HepG2 (cell line): ENCODE measurements around the gene ADGRG1. TPM values are rescaled to one million over a fixed set of nuclear protein-coding genes. Genes with fewer than 3 reads are reported as not detected.

Source experiments
- ATAC-seq: fragments of 200-7000 bp; cut with Tn5 transposase; 3 replicates; pipeline ENCODE4 v1.9.1; 2020; ENCODE audit warnings: mild to moderate bottlenecking, moderate library complexity
- BruUV-seq: library from RNA; stranded (reverse); fragments of 400-500 nt; replicated peaks from 2 replicates; lab custom pipeline; 2021; lab: Mats Ljungman, UMichigan
- CTCF ChIA-PET: fragments of 300-600 bp; formaldehyde crosslinking; extraction: SDS; loops from one replicate; lab custom pipeline; 2021; ENCODE audit warnings: low total read pairs, inconsistent platforms, low intra/inter-chr PET ratio; lab: Yijun Ruan, JAX
- POLR2A ChIA-PET: fragments of 350-600 bp; sonication (Branson Sonifier 250); formaldehyde crosslinking; loops from one replicate; lab custom pipeline; 2020; ENCODE audit warnings: antibody characterized with exemption, inconsistent platforms; lab: Yijun Ruan, JAX
- DNase-seq: peaks from one replicate; pipeline ENCODE4 v3.0.0-alpha.2; 2015; ENCODE audit warnings: low spot score
- FAIRE-seq: peaks from 3 replicates; lab custom pipeline; 2011; peaks lifted over from hg19 to GRCh38; lab: Jason Lieb, UNC
- H2AFZ ChIP-seq: one replicate; pipeline ENCODE4 v1.6.1; 2011; ENCODE audit warnings: low read length, inconsistent platforms
- H3K27ac ChIP-seq: fragments of 300-600 bp; 3 replicates; pipeline ENCODE4 v1.8.0; 2011; ENCODE audit warnings: mixed run types, mild to moderate bottlenecking, mixed read lengths, low read length, inconsistent platforms; ENCODE audit not compliant: insufficient read depth; ENCODE audit errors: extremely low read length
- H3K27me3 ChIP-seq, 2 experiments: fragments of 200-600 bp in 1 of 2; 2 replicates in 1 of 2; 3 replicates in 1 of 2; pipeline versions ENCODE4 v1.6.0 to v1.8.0; 2011; ENCODE audit warnings: low read length in 2 of 2, mild to moderate bottlenecking in 2 of 2, moderate library complexity in 2 of 2, inconsistent platforms in 1 of 2; ENCODE audit not compliant: insufficient read depth in 2 of 2, control insufficient read depth in 1 of 2
- H3K36me3 ChIP-seq, 2 experiments: fragments of 200-600 bp in 1 of 2; replicated peaks in 1 of 2; 2 replicates in 1 of 2; 3 replicates in 1 of 2; pipeline versions ENCODE4 v1.5.1 to v1.8.0; 2011; ENCODE audit warnings: low read length in 2 of 2, inconsistent platforms in 1 of 2; ENCODE audit not compliant: insufficient read depth in 2 of 2, control insufficient read depth in 1 of 2
- H3K4me1 ChIP-seq: 2 replicates; pipeline ENCODE4 v1.5.1; 2012; ENCODE audit warnings: low read length, inconsistent platforms; ENCODE audit not compliant: insufficient read depth
- H3K4me2 ChIP-seq: 2 replicates; pipeline ENCODE4 v1.6.0; 2011; ENCODE audit warnings: low read depth, low read length, inconsistent platforms
- H3K4me3 ChIP-seq, 3 experiments: fragments of 200-600 bp in 1 of 3; sonication (generic), shearing (Covaris generic) in 1 of 3; replicated peaks in 1 of 3; 2 replicates each; pipeline ENCODE4 v1.5.1; 2011 to 2016; ENCODE audit warnings: low read length in 3 of 3, inconsistent platforms in 2 of 3, low read depth in 2 of 3, mild to moderate bottlenecking in 2 of 3, control low read depth in 1 of 3, mixed read lengths in 1 of 3; ENCODE audit not compliant: insufficient read depth in 1 of 3
- H3K79me2 ChIP-seq: one replicate; pipeline ENCODE4 v1.6.1; 2011; ENCODE audit warnings: low read length, inconsistent platforms; ENCODE audit not compliant: insufficient read depth
- H3K9ac ChIP-seq: 2 replicates; pipeline ENCODE4 v1.6.0; 2011; ENCODE audit warnings: mild to moderate bottlenecking, low read depth, low read length, inconsistent platforms; ENCODE audit not compliant: insufficient read depth
- H3K9me3 ChIP-seq: 2 replicates; pipeline ENCODE4 v1.5.1; 2012; ENCODE audit warnings: mild to moderate bottlenecking, low read length
- H4K20me1 ChIP-seq: 2 replicates; pipeline ENCODE4 v1.6.0; 2011; ENCODE audit warnings: inconsistent platforms, mild to moderate bottlenecking, low read length, moderate library complexity; ENCODE audit not compliant: insufficient read depth
- SAP130 ChIP-seq: IDR thresholded peaks from 2 replicates; pipeline ENCODE4 v1.6.1; 2016; ENCODE audit warnings: low read depth
- TGIF2 ChIP-seq: IDR thresholded peaks from 2 replicates; pipeline ENCODE4 v1.6.1; 2016; ENCODE audit warnings: control low read depth, missing compliant biosample characterization
- ZNF768 ChIP-seq: sonication (generic); formaldehyde crosslinking; IDR thresholded peaks from 2 replicates; pipeline ENCODE4 v1.4.0; 2020; ENCODE audit warnings: missing genetic modification reagents
- WGBS: methylation state at CpG from one replicate; pipeline ENCODE4 v1.1.6; 2017; ENCODE audit warnings: low lambda C conversion rate; 5-methylcytosine and 5-hydroxymethylcytosine counted together
- in situ Hi-C: cut with HindIII; loops from 2 replicates; pipeline ENCODE4 v1.10.0; 2017; ENCODE audit warnings: low pct_unique_long_range_greater_than_20kb; ENCODE audit not compliant: extremely low pct_ligation_motif_present
- intact Hi-C: fragments of 100-400 bp; cut with micrococcal nuclease; formaldehyde crosslinking; loops from one replicate; pipeline ENCODE4 v1.10.0; 2022; ENCODE audit not compliant: unreplicated experiment
- polyA plus RNA-seq, 8 experiments: library from polyadenylated mRNA; depleted of rRNA in 3 of 8; stranded (reverse) in 7 of 8; unstranded in 1 of 8; fragments of >200 nt; fragmentation: Illumina TruSeq in 4 of 8; extraction: Trizol in 4 of 8; gene quantifications; 2 replicates each; pipeline versions ENCODE4 v1.2.1 to v1.2.3, GENCODE V29; 2011 to 2016; ENCODE audit warnings: low read depth in 4 of 8, missing spikeins in 1 of 8, mixed read lengths in 1 of 8; ENCODE audit not compliant: insufficient read depth in 1 of 8
- total RNA-seq, 5 experiments: library from RNA; depleted of rRNA; stranded (reverse); fragments of >200 nt; fragmentation: Illumina TruSeq; extraction: Trizol; gene quantifications; 2 replicates each; pipeline ENCODE4 v1.2.3, GENCODE V29; 2016; ENCODE audit warnings: low read depth in 1 of 5
- TF ChIP-seq, protein P1 (sequence below): sonication (generic); IDR thresholded peaks from 2 replicates; pipeline ENCODE4 v1.6.1; 2016; ENCODE audit warnings: low read depth, borderline replicate concordance

Gene ADGRG1
- total and polyA plus RNA-seq, 2 of the 13 experiments (the other 11 are each of a cell fraction or from before 2014, with no cell fraction given): 2.7 to 5.9 TPM

DNA sequence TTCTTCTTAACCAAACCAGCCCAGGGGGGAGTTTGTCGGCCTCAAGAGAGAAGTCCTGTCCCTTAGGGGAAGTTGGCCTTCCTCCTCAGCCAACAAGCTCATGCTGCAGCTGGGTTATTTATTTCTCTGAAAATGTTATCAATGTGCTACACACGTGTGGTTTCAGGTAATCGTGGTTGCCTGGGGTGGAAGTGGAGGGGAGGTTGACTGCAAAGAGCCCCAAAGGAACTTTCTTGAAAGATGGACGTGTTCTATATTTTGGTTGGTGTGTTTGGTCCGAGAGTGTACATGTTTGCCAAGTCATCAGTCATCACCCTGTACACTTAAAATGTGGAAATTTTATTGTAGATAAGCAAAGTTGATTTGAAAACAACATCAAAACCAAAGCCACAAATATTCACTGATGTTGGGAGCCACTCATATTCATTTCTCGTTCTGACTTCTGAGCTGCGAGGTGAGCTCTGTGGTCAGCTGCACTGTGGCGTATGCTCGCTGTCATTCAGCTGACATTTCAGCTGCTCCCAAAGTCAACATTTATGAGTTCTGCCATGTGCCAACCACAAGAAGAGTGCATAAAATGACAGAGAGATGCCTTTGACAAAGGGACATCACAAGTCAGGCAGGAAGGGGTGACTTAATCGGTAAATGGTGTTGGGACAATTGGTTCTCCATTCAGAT is 26.5 kb upstream of the ADGRG1 start:
- no TSS peak for BruUV-seq
- H3K79me2 ChIP-seq: no peaks in the 10 kb centered on the region
- POLR2A ChIA-PET: interaction anchor here (0.7 to 1.7 kb wide), 5 partner anchors 20 to 134 kb away, joined by 3 to 10 read pairs (median 3); partner anchors contain the start of gene KATNB1
- intact Hi-C loops (loop anchor here (2.0 kb wide), 1 partner anchor 119 kb away; no protein-coding TSS in a partner anchor), in situ Hi-C loops (loop anchor here (5.0 kb wide), 2 partner anchors 45 to 125 kb away; no protein-coding TSS in a partner anchor)
- H3K9ac ChIP-seq: no peak overlapping the region
- H3K27me3 ChIP-seq: no peaks in the 10 kb centered on the region
- 65% methylated on average over 10 of the region's 10 CpGs for WGBS
- FAIRE-seq (no peak), ATAC-seq (no peak), DNase-seq (no peak)
- no peak overlapping the region for H3K4me2 ChIP-seq
- H2AFZ ChIP-seq: no peak overlapping the region
- CTCF ChIA-PET: interaction anchor here (17.5 kb wide), 1 partner anchor 47 kb away, joined by 571 read pairs; no protein-coding TSS in a partner anchor
- H3K4me1 ChIP-seq: peaks cover 26% of the 10 kb centered on the region
- H3K9me3 ChIP-seq: no peaks in the 10 kb centered on the region
- H4K20me1 ChIP-seq: no peaks in the 10 kb centered on the region
- TF ChIP-seq, protein P1, sequence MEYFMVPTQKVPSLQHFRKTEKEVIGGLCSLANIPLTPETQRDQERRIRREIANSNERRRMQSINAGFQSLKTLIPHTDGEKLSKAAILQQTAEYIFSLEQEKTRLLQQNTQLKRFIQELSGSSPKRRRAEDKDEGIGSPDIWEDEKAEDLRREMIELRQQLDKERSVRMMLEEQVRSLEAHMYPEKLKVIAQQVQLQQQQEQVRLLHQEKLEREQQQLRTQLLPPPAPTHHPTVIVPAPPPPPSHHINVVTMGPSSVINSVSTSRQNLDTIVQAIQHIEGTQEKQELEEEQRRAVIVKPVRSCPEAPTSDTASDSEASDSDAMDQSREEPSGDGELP: peak; percentile 37; the same call in 1 of the 2 replicates
- TF ChIP-seq ZNF768 (no peak), TGIF2 (peak; percentile 32; the same call in 1 of the 2 replicates), SAP130 (peak; percentile 22; the same call in 1 of the 2 replicates)
- H3K36me3 ChIP-seq: no peaks in the 10 kb centered on the region
- no peak overlapping the region for H3K4me3 ChIP-seq
- no peak overlapping the region for H3K27ac ChIP-seq
